Measurements from ENCODE around the gene DDB1.
"Not testable (repeated sequence)": the region's sequence is repeated elsewhere in the genome, so short reads cannot be mapped to it uniquely, and the experiment has no call there.

DDB1 gene

DNA sequence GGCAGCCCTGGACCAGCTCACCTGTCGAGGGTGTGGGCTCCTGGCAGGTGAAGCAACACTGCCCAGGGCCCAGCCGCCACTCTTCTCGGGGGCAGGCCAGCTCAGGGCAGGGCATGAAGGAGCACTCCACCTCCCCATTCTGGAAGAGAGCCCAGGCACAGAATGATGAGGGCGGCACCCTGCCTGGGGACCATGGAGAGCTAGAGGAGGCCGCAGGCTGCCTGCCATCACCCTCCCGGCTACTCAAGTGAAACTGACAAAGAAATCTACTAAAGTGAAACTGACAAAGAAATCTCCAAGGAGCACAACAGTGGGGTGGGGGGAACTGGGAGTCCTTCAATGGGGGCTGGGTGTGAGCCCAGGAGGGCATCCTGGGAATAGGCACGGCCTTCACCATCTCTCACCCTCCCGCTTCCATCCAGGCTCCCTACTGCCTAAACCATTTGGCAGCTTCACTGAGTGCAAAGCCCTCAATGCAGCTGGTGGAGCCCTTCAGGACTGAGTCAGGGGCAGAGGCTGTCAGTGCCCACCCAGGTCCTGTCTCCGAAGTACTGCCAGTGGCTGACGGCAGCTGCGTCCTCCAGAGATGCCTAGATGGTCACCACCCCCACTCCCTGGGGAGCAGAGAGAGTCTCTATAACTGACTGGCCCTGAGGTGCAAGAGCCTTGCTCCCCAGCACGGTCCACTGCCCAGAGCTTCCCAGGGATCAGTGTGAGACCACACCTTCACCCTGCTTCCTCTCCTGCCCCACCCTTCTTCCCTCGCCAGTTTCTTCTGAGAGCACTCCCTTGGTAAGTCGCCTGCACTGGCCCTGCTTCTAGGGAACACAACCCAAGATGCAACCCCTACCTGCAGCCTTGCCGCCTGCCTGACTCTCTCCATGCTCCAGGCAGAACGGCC lies 59.5 kb downstream of the DDB1 start:
- no peak for DNase-seq (ENCODE audit: extremely low read depth in 1 of 2, low read depth in 1 of 2)

DNA sequence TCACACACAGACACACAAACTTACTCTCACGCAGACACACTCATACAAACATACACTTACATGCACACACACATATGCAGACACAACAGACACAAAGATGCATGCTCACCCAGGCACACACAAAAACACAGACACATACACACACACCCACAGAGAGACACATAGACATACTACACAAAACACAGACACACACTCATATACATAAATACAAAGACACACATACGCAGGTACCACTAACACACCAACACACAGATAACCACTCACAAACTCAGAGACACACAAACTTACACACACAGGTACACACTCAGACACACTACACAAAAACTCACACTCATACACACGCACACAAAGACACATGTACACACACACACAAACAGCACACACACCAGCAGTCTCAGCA lies 60.2 kb downstream of the DDB1 start:
- DNase-seq (ENCODE audit: extremely low read depth in 1 of 2, low read depth in 1 of 2): no peak

DNA sequence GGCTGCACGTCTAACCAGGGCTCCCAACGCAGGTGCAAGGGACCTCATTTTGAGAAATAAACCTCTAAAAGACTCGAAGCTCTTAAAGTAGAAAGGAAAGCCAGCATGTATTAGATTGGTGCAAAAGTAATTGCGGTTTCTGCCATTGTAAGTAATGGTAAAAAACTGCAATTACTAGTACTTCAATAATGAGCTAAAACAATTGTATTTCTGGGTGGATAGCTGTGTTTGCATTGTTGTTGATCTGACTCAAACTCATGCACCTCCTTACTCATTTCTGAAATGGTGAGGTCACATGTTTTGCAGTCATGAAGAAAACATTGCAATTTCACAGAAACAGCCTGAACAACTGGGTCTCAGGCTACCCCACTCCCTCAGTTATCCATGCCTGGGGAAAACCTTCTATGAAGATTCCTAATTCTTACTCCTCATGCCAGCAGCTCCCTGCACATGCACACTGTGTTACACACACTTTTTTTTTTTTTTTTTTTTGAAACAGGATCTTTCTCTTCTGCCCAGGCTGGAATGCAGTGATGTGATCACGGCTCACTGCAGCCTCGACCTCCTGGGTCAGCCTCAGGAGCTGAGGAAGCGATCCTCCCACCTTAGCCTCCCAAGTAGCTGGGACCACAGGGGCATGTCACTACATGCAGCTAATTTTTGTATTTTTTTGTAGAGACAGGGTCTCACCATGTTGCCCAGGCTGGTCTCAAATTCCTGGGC lies 62.4 kb downstream of the DDB1 start:
- DNase-seq (ENCODE audit: extremely low read depth in 1 of 2, low read depth in 1 of 2): no peak

DNA sequence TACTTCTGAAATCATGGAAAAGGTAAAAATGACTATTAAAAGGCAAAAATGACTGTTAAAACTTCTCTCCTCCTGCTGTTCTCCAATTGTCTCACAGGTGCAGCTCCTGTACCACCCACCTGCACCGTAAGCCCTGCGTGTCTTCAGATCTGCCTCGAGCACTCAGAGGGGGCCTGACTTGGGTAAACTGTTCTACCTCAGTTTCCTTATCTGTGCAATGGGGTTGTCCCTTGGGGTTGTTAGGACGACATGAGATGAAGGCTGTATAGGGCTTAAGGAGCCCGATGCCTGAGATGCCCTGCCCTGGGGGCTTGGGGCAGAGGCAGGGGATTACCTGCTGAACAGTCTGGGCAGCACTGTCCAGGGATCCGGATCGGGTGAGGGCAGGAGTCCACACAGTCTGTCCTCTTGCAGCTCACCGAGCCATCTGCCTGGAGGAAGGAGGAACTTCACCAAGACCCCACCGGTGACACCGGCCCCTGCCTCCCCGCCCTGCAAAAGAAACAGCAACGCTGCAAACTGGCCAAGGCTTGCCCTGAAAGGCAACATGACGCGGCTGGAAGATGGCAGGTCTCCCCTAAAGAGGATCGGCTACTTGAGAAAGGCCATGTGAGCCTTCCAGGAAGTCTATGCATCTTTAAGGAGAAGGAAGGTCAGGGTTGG lies 64.2 kb downstream of the DDB1 start:
- DNase-seq (ENCODE audit: extremely low read depth in 1 of 2, low read depth in 1 of 2): no peak

DNA sequence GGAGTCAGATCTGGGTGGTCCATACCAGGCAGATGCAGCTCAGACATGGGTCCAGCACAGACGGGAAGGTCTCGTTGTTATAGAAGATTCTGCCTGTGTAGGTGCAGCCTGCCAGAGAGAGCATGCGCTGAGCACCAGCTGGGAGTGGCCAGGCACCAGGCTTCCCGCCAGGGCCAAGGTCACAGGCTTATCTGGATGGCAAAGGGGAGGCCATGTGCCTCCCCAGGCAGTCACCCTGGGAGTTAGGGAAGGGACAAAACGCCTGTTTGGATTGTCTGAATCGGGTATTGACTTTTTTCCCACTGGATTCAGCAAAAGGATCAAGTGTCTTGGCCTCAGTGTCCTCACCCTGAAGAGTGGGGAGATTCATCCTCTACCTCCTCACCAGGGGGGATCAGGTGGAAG lies 65.5 kb downstream of the DDB1 start:
- DNase-seq (ENCODE audit: extremely low read depth in 1 of 2, low read depth in 1 of 2): no peak

DNA sequence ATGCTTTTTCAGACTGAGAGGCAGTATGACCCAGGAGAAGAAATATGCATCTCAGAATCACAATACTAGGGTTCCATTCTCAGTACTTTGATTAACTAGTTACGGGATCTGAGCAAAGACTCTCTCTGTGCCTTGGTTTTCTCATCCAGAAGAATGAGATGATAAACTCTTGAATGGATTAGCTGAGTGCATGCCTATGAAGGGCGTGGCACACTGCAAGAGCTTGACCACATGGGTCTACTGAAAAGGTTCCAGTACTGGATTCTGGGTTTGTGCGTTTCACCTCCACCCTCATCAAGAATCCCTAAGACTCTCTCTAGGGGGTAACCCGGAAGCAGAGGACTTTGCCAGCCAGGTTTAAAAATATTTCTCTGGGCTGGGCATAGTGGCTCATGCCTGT lies 66.3 kb downstream of the DDB1 start:
- no peak for DNase-seq (ENCODE audit: extremely low read depth in 1 of 2, low read depth in 1 of 2)

DNA sequence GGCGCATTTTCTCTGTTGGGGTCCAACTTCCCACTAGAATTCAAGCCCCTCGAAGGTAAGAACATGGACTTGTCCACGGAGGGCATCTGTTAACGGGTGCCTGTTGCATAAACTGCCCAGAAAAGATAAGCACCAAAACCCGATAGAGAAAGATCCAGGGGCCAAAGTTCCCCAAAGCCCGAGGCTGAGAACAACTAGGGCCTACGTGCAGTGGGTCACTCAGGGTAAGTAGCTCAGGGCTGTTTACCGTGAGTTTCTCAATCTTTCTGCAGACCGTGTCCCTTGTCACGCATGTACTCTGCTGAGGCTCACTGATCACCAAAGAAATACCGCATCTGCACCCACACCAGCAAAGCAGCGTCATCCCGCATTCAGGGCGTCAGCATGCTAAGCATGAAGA lies 67.5 kb downstream of the DDB1 start:
- no peak for DNase-seq (ENCODE audit: extremely low read depth in 1 of 2, low read depth in 1 of 2)

DNA sequence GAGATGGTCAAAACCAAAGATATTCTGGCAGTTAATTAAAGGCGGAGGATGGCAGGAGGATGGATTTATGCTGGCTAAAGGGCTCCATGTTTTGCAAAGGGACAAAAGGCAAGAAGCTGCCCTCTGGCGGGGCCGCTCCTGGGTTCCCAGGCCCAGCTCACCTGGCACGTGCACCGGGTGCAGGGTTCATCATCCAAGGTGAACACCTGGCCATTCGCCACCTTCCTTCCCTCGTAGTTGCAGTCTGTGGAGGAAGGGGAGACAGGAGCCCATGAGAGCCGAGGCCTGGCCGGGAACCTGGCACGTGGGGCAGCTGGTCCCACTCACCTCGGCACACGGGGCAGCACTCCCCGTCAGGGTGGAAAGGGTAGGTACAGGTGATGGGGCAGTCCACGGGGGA lies 68.1 kb downstream of the DDB1 start:
- DNase-seq (ENCODE audit: extremely low read depth in 1 of 2, low read depth in 1 of 2): no peak

DNA sequence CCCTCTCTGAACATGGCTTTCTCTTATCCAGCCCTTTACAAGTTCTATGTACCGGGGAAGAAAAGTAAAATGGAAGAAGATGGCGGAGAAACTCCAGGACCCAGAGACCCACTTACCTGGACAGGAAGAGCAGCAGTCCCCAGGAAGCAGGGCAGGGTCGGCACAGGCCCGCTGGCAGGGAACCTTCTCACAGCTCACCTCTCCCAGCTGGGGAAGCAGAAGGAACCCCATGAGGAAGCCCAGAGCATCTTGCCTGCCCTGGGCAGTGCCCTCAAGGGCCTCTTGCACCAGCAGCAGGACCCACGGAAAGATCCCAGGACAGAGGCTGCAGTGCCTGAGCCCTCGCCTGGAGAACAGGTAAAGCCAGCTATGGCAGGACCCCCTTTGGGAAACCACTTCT lies 68.5 kb downstream of the DDB1 start:
- no peak for DNase-seq (ENCODE audit: extremely low read depth in 1 of 2, low read depth in 1 of 2)

DNA sequence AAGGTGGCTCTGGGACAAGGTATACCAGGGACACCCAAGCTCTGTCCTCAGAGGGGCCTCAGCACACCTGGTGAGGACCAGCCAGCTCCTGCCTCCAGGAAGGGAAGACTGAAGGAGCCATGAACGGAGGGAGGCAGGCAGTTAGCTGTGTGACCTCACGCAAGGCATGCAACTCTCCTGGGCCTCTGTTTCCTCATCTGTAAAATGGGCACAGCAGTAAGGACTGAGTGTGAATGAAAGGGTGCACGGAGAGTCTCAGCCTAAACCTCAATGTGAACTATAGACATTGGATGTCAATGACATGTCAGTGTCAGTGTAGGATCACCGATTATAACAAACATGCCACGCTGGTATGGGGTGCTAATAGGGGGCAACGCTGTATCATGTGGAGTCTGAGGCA lies 73.5 kb downstream of the DDB1 start:
- DNase-seq (ENCODE audit: extremely low read depth in 1 of 2, low read depth in 1 of 2): no peak

DNA sequence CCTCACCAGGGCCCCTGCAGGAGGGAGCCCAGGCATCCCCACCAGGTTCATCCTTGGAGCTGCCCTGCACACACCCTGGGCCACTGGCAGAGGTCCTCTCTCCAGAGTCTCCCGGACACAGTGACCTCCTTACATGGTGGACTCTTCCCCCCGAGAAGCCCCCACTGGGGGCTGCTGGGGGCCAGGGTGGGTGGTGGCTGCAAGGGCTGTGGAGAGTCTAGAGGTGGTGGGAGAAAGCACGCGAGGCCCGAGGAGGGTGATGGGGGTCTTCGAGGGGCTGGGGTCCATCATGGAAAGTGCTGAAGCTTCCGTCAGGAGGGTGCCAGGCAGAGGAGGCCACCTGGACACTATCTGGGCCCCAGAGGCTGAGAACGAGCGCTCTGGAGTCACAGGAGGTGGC lies 74.4 kb downstream of the DDB1 start:
- DNase-seq (ENCODE audit: extremely low read depth in 1 of 2, low read depth in 1 of 2): no peak

DNA sequence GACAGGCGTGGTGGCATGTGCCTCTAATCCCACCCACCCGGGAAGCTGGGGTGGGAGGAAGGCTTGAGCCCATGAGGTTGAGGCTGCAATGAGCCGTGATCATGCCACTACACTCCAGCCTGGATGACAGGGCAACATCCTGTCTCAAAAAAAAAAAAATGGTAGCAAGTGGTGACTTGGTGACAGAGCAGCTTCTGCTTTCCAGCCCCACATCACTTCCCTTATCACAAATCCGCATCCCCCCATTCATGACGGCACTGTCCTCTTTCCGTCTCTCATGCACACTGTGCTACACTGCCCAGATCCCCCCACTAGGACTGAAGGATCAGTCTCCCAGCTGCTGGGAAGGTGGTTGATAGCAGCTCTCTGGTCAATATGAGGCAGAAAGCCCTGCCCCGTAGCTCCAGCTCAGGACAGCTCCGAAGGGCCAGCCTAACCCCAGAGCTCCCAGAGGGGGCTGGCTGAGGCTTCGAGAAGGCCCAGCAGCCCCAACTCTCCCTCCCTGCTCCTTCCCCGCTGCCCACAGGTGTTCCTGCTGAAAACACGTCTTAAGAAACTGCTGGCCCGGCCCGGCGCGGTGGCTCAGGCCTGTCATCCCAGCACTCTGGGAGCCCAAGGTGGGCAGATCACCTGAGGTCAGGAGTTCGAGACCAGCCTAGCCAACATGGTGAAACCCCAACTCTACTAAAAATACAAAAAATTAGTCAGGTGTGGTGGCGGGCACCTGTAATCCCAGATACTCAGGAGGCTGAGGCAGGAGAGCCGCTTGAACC lies 76.0 kb downstream of the DDB1 start:
- no peak for DNase-seq (ENCODE audit: extremely low read depth in 1 of 2, low read depth in 1 of 2)

DNA sequence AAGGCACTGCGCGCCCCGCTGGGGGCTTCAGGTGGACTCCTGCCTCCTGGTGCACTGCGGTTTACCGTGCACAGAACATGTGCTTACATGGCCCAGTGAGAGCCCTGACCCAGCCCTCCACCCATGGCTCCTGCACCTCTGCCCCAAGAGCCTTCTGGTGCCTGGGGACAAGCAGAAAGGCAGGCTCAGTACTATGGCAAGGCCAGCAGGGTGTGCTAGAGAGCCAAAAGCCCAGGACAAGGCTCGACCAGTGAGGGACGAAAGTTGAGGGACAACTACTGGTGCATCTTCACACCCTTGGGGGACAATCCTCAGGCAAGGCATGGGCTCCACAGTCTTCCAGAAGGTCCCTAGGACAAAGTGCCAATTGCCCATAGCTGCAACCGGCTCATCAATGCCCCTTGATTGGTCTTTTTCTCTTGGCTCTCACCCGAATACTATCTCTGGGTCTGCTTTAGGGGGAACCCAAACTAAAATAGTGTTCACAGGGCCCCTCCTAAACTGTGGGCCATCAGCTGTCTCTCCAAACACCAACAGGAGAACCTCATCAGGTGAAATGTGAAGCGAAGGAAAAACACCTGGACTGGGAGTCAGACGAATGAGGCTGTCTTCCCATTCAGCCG lies 78.4 kb downstream of the DDB1 start:
- DNase-seq (ENCODE audit: extremely low read depth in 1 of 2, low read depth in 1 of 2): peak; percentile 8 to 29

DNA sequence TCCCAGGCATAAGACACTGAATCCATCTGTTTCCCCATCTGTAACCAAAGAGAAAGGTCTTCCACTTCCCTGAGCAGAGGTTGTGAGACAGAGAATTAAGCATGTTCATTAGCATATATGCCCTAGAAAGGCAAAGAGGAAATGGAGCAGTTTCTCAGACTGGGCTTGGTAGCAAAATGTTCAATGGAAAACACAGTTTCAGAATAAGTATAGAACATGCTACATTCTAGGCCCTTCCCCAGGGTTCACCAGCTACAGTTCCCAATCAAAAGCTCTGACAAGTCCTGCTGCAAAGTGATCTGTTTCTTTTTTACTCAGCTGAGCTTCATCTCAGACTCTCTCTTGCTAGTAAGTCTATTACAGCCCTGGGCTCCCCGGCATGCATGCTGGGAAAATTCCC lies 80.6 kb downstream of the DDB1 start:
- not testable (repeated sequence) for DNase-seq (ENCODE audit: extremely low read depth in 1 of 2, low read depth in 1 of 2)

DNA sequence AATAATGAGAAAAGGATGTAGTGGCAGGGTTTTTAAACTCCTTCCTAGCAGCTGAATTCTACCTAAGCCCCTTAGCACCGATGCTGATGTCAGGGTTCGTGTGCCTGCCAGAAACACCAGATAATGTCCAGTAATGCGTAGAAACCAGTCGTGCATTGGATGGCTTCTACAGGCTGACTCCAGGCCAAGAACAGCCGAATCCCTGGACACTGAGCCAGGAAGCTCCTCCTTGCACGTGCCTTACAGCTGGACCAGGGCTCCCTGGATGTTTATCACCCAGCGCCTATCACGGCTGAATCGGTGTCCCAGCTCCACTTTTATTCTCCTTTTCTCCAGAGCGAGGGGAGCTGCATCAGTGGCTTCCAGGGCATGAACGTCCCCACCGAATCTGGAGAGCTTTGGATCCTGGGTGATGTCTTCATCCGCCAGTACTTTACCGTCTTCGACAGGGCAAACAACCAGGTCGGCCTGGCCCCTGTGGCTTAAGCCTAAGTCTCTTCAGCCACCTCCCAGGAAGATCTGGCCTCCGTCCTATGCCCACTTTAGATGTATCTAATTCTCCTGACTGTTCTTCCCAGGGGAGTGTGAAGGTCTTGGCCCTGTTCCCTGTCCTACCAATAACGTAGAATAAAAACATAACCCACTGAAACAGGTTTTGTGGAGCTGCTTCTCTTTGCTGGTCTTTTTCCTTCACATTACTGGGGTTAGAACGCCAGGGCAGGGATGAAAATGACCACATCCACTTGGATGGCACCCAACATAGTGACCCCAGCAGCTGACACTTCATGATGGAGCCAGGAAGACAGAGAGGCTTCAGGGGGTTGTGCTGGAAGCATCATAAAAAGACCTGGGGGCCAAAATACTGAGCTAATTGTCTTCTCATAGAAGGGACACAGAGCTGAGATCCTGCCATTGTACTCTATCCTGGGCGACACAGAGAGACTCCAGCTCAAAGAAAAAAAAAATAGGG lies 81.8 kb downstream of the DDB1 start:
- not testable (repeated sequence) for DNase-seq (ENCODE audit: extremely low read depth in 1 of 2, low read depth in 1 of 2)
